Uterus (tissue), 4 donors: ENCODE data around the gene CFAP251. TPM values are rescaled to one million over a fixed set of nuclear protein-coding genes. Genes with fewer than 3 reads are reported as not detected.
"Not testable (repeated sequence)": the region's sequence is repeated elsewhere in the genome, so short reads cannot be mapped to it uniquely, and the experiment has no call there.

ENCODE experiments used
- DNase-seq, 2 donors: peaks; one replicate each; pipeline ENCODE4 v3.0.0-alpha.2; 2019 to 2020
- H3K27ac ChIP-seq, 2 donors: fragments of 200-600 bp; sonication (generic); 1 replicate in 1 of 2; 2 replicates in 1 of 2; pipeline ENCODE4 v1.5.1; 2016 to 2018
- H3K27me3 ChIP-seq, 2 donors: fragments of 200-600 bp; sonication (generic); one replicate each; pipeline ENCODE4 v1.5.1; 2018 to 2019; ENCODE audit warnings: control low read depth in 1 of 2
- H3K36me3 ChIP-seq, 2 donors: fragments of 200-600 bp; sonication (generic); one replicate each; pipeline ENCODE4 v1.5.1; 2019; ENCODE audit warnings: control low read depth in 1 of 2
- H3K4me1 ChIP-seq, 2 donors: fragments of 200-600 bp; sonication (generic); one replicate each; pipeline ENCODE4 v1.5.1; 2018 to 2019; ENCODE audit warnings: control low read depth in 1 of 2
- H3K4me3 ChIP-seq, 2 donors: fragments of 200-600 bp; sonication (generic); 1 replicate in 1 of 2; 2 replicates in 1 of 2; pipeline ENCODE4 v1.5.1; 2018 to 2019; ENCODE audit warnings: mild to moderate bottlenecking in 1 of 2
- H3K9me3 ChIP-seq, 2 donors: fragments of 200-600 bp; sonication (generic); one replicate each; pipeline ENCODE4 v1.5.1; 2019; ENCODE audit warnings: control low read depth in 1 of 2
- CTCF ChIP-seq, 4 experiments: fragments of 200-600 bp in 2 of 4; fragments of 450-650 bp in 2 of 4; sonication (generic) in 2 of 4; IDR thresholded peaks; one replicate each; pipeline ENCODE4 v1.5.1; 2016 to 2019; ENCODE audit warnings: antibody characterized with exemption in 4 of 4, mild to moderate bottlenecking in 2 of 4, moderate library complexity in 1 of 4
- POLR2A ChIP-seq, 2 donors: fragments of 450-650 bp; IDR thresholded peaks; one replicate each; pipeline ENCODE4 v1.6.1; 2016; ENCODE audit warnings: antibody characterized with exemption in 2 of 2, mild to moderate bottlenecking in 1 of 2, moderate library complexity in 1 of 2
- intact Hi-C: fragments of 100-400 bp; cut with DNase I; formaldehyde crosslinking; loops from one replicate; pipeline ENCODE4 v1.15.1; 2023; ENCODE audit warnings: low total_unique reads
- total RNA-seq, 4 donors: library from RNA; depleted of rRNA in 3 of 4; stranded (reverse); fragments of >200 nt in 3 of 4; gene quantifications; one replicate each; pipeline versions ENCODE4 v1.1.0 to v1.2.4, GENCODE V29; 2014 to 2023
- donor health status: DM: yes; HTN: yes; CAD: no.

The CFAP251 gene
- total RNA-seq, 4 donors from 2014 or later, result 5.9 to 135 (median 12.7) TPM

- H3K4me3 ChIP-seq, result peak overlapping the region; percentile 62 to 67
- peak overlapping the region; percentile 89 to 90 for H3K27ac ChIP-seq
- H3K36me3 ChIP-seq, result no peaks in the 10 kb centered on the region
- no peak for DNase-seq
- H3K4me1 ChIP-seq, result peaks cover 0 to 13% of the 10 kb centered on the region in 2 donors
- TF ChIP-seq CTCF (IDR thresholded peaks at IDR 0.05) (no peak), POLR2A (IDR thresholded peaks at IDR 0.05) (no peak)
- H3K27me3 ChIP-seq, result no peaks in the 10 kb centered on the region
- H3K9me3 ChIP-seq, result no peaks in the 10 kb centered on the region
- intact Hi-C loops, result no loop called here
Observed at GRCh38 chr12:121888083-121888477, 30.3 kb upstream of the CFAP251 start.

- peak; percentile 96 to 98 for DNase-seq
- intact Hi-C loops, result no loop called here
- Histone ChIP-seq H3K4me3 (peak within 1 kb of the TSS; percentile 62 to 67), H3K9me3 (no peaks in the 10 kb centered on the region), H3K4me1 (peaks cover 0 to 13% of the 10 kb centered on the region in 2 donors), H3K27ac (peak within 1 kb of the TSS; percentile 89 to 90), H3K27me3 (no peaks in the 10 kb centered on the region), H3K36me3 (no peaks in the 10 kb centered on the region)
- peak; percentile 48 to 70 (median 56) for TF ChIP-seq CTCF (IDR thresholded peaks at IDR 0.05)
- peak; percentile 54 to 73 for TF ChIP-seq POLR2A (IDR thresholded peaks at IDR 0.05)
Observed at GRCh38 chr12:121888478-121889273, 29.7 kb upstream of the CFAP251 start, which contains the start of gene PSMD9. PSMD9 (plus strand) TSS chr12:121888790; CDS start chr12:121888857, 67 bp downstream.

- H3K9me3 ChIP-seq, result no peaks in the 10 kb centered on the region
- H3K27me3 ChIP-seq, result no peaks in the 10 kb centered on the region
- no peak for TF ChIP-seq POLR2A (IDR thresholded peaks at IDR 0.05)
- DNase-seq, result no peak
- peak overlapping the region; percentile 62 to 67 for H3K4me3 ChIP-seq
- intact Hi-C loops, result no loop called here
- peaks cover 0 to 13% of the 10 kb centered on the region in 2 donors for H3K4me1 ChIP-seq
- no peaks in the 10 kb centered on the region for H3K36me3 ChIP-seq
- peak overlapping the region; percentile 89 to 90 for H3K27ac ChIP-seq
Observed at GRCh38 chr12:121889274-121889624, 29.1 kb upstream of the CFAP251 start.

- H3K9me3 ChIP-seq, H3K27me3 ChIP-seq, H3K36me3 ChIP-seq, intact Hi-C loops, DNase-seq: not testable (repeated sequence)
- peak overlapping the region in 1 of 2 donors; percentile 89 for H3K27ac ChIP-seq
- H3K4me1 ChIP-seq, result peaks cover 0 to 13% of the 10 kb centered on the region in 2 donors
- H3K4me3 ChIP-seq, result peak overlapping the region; percentile 62 to 67
Observed at GRCh38 chr12:121889661-121890060, 28.7 kb upstream of the CFAP251 start.

GRCh38 chr12:121892673-121893561 is 25.5 kb upstream of the CFAP251 start:
- H3K4me3 ChIP-seq, result no peak overlapping the region
- no peaks in the 10 kb centered on the region for H3K36me3 ChIP-seq
- no peak for DNase-seq
- no peaks in the 10 kb centered on the region for H3K27me3 ChIP-seq
- no peak overlapping the region for H3K27ac ChIP-seq
- H3K4me1 ChIP-seq, result peaks cover 0 to 11% of the 10 kb centered on the region in 2 donors
- intact Hi-C loops, result no loop called here
- TF ChIP-seq CTCF (IDR thresholded peaks at IDR 0.05), result no peak
- no peak for TF ChIP-seq POLR2A (IDR thresholded peaks at IDR 0.05)
- H3K9me3 ChIP-seq, result no peaks in the 10 kb centered on the region
